GM13977 (cell line): ENCODE data around the gene IRAK4.

Source experiments
- DNase-seq: peaks from one replicate; pipeline ENCODE4 v3.0.0; 2012; ENCODE audit warnings: low spot score
- CTCF ChIP-seq: IDR thresholded peaks from 2 replicates; pipeline ENCODE4 v1.5.1; 2012; ENCODE audit warnings: mild to moderate bottlenecking, control low read depth; ENCODE audit not compliant: insufficient read depth; ENCODE audit errors: extremely low read depth, missing control alignments
- in situ Hi-C: fragments of 300-500 bp; cut with MboI; formaldehyde crosslinking; loops from one replicate; pipeline ENCODE4 v1.12.0; 2022; ENCODE audit warnings: low sequenced_read_pairs, low pct_unique_long_range_greater_than_20kb, mixed read lengths, inconsistent platforms; ENCODE audit not compliant: unreplicated experiment

The IRAK4 gene

GRCh38 chr12:43806737-43807072 lies 48.0 kb downstream of the IRAK4 start:
- in situ Hi-C loops: no loop called here
- DNase-seq: no peak
- TF ChIP-seq CTCF: no peak

- DNase-seq: no peak
- TF ChIP-seq CTCF: no peak
- in situ Hi-C loops: no loop called here
These were observed 48.6 kb downstream of the IRAK4 start for GRCh38 chr12:43807386-43807785.

GRCh38 chr12:43812057-43812456 lies 53.3 kb downstream of the IRAK4 start:
- TF ChIP-seq CTCF: no peak
- DNase-seq: no peak
- in situ Hi-C loops: no loop called here

GRCh38 chr12:43812926-43813325 lies 54.2 kb downstream of the IRAK4 start:
- no peak for DNase-seq
- in situ Hi-C loops: no loop called here
- TF ChIP-seq CTCF: no peak

GRCh38 chr12:43815416-43815815 lies 56.7 kb downstream of the IRAK4 start:
- no peak for TF ChIP-seq CTCF
- in situ Hi-C loops: no loop called here
- DNase-seq: no peak

GRCh38 chr12:43816168-43816567 lies 57.4 kb downstream of the IRAK4 start:
- in situ Hi-C loops: no loop called here
- TF ChIP-seq CTCF: no peak
- no peak for DNase-seq

- no peak for DNase-seq
- in situ Hi-C loops: no loop called here
These were observed 65.5 kb downstream of the IRAK4 start for GRCh38 chr12:43824207-43824775.

More at GRCh38 chr12:43824207-43824775, 65.5 kb downstream of the IRAK4 start:
- no peak for TF ChIP-seq CTCF
